MV-4-11 (cell line): ENCODE data around the gene RBM8A.
A peak's percentile ranks its signal among the peaks of the same experiment; 100 is the strongest.

Experiments used
- DNase-seq: peaks from one replicate; lab custom pipeline; 2025; lab: John Stamatoyannopoulos, UW

The RBM8A gene

GRCh38 chr1:145879775-145880174, 47.5 kb downstream of the RBM8A start:
- DNase-seq = peak; percentile 73

GRCh38 chr1:145878724-145879123, 48.6 kb downstream of the RBM8A start:
- no peak for DNase-seq

GRCh38 chr1:145877923-145878486, 49.3 kb downstream of the RBM8A start:
- no peak for DNase-seq

- peak; percentile 46 for DNase-seq
These were observed 52.6 kb downstream of the RBM8A start for GRCh38 chr1:145874646-145875045.

GRCh38 chr1:145871994-145872924, 55.0 kb downstream of the RBM8A start:
- peak; percentile 65 for DNase-seq
